Epithelial cell of proximal tubule (primary cell): ENCODE measurements around the gene RNF32. TPM values are rescaled to one million over a fixed set of nuclear protein-coding genes. Genes with fewer than 3 reads are reported as not detected.
A peak's percentile ranks its signal among the peaks of the same experiment; 100 is the strongest.

Source experiments
- DNase-seq: peaks from one replicate; pipeline ENCODE4 v3.0.0-alpha.2; 2011; ENCODE audit warnings: low read depth
- H3K4me3 ChIP-seq: 2 replicates; pipeline ENCODE4 v1.5.1; 2011; ENCODE audit warnings: low read depth, mild to moderate bottlenecking, low read length
- CTCF ChIP-seq: conservative IDR thresholded peaks from 2 replicates; pipeline ENCODE4 v1.5.1; 2012; ENCODE audit warnings: low read depth, mild to moderate bottlenecking, low read length
- total RNA-seq: library from RNA; depleted of rRNA; stranded (reverse); fragments of >200 nt; gene quantifications from 2 replicates; pipeline ENCODE4 v1.2.3, GENCODE V29; 2015

Gene RNF32
- total RNA-seq, 1 donor from 2014 or later: 0.35 TPM

- no peak for DNase-seq
- TF ChIP-seq CTCF: no peak
These were observed 26.0 kb downstream of the RNF32 start for GRCh38 chr7:156666368-156667109.

DNA sequence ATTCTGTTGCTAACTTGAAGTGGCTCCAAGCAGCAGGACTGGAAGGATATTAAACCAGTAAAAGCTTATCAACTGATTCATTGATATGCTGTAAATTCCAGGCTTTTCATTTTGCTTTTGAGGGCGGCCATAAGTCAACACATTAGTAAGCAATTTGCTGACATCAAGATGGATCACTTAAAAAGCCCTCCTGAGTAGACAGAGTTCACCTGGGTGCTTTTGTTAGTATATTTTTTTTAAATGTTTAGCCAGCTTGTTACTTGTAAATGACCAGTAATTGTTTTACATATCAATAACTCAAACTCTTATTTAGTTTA lies 26.5 kb downstream of the RNF32 start:
- H3K4me3 ChIP-seq: no peak overlapping the region
- DNase-seq: no peak
- no peak for TF ChIP-seq CTCF

More at GRCh38 chr7:156666368-156667109, 26.0 kb downstream of the RNF32 start:
- no peak overlapping the region for H3K4me3 ChIP-seq

DNA sequence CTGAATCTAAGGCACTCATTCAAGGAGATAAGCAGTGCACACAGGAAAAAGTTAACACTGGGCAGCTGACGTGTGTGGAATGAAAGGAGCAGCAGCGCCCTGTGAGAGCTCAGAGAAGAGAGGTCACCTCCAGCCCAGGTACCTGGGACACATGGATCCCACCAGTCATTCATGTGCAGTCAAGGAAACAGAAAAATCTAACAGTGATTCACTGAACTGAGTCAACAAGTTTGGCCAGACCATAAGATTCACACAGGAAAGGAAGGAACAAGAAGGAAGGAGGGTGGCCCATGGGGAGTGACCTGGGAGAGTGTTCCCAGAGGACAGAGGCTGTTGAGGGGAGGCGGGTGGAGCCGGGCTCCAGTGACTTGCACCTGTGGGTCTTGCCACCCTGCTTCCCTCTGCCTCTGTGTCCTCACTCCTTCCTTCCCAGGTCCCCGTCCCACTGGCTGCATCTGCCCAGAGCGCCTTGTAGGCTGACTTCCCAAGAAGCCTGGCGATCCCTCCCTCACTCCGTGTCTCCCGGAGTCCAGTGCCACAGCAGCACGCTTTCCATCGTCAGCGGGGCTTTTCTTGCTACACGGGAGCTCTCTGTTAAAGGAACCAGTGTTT lies 27.7 kb downstream of the RNF32 start:
- no peak for TF ChIP-seq CTCF

DNA sequence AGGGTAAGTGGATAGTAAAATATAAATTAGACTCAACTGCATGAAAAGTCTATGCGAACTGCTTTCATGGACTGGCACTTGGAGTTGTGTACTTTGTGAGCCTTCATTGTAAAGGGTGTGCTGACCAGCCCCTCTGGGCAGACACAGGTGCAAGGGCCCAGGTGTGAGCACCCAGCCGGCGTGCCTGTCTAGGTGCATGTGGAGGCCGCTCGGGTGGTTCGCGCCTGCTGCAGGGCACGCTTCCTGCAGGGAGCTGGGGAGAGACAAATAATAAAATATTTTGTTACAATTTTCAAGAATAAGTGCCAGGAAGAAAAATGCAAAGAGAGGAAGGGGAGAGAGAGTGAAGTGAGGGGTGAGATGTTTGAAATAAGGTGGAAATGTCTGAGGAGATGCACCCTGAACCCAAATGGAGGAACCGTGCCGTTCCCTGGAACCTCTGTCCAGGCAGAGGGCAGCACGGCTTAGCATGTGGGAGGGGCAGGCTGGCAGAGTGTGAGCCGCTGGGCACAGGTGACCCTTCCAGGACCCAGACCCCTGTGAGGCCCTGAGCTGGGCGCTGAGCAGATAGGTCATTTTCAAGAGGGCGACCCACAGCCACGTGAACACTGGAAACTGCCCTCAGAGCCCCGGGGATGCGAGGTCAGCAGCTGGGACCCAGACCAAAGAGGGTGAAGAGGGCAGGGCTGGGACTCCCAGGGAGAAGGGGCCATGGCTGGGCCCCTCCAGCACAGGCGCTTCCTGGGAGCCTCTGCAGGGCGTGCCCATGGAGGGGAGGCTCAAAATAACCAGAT lies 28.7 kb downstream of the RNF32 start:
- no peak overlapping the region for H3K4me3 ChIP-seq
- TF ChIP-seq CTCF: no peak
- no peak for DNase-seq

More for the DNA sequence above, 27.7 kb downstream of the RNF32 start:
- no peak overlapping the region for H3K4me3 ChIP-seq
- peak; percentile 4 for DNase-seq

GRCh38 chr7:156673454-156673853 lies 32.9 kb downstream of the RNF32 start:
- H3K4me3 ChIP-seq: no peak overlapping the region
- TF ChIP-seq CTCF: no peak
- no peak for DNase-seq

DNA sequence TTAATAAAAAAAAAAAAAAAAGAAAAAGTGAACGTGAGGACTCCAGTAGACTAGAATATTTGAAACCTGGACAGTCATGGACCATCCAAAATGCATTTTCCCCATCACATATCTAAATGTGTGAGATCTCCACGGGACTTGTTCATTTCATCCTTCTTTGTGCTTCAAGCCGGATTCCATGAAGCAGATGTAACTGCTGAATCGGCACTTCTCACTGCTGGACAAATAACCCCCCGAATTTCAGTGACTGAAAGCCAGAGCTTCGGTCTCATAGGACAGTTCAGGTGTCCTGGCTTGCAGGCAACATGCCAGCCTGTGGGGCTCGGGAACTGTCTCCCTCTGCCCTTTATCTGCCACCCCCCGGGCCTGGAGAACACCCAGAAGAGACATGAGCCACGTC lies 33.3 kb downstream of the RNF32 start:
- DNase-seq: no peak
- no peak overlapping the region for H3K4me3 ChIP-seq

More for the DNA sequence above, 33.3 kb downstream of the RNF32 start:
- TF ChIP-seq CTCF: no peak
